ENCODE measurements around the gene GAL3ST3.
"Not testable (repeated sequence)": the region's sequence is repeated elsewhere in the genome, so short reads cannot be mapped to it uniquely, and the experiment has no call there.

Gene GAL3ST3

DNA sequence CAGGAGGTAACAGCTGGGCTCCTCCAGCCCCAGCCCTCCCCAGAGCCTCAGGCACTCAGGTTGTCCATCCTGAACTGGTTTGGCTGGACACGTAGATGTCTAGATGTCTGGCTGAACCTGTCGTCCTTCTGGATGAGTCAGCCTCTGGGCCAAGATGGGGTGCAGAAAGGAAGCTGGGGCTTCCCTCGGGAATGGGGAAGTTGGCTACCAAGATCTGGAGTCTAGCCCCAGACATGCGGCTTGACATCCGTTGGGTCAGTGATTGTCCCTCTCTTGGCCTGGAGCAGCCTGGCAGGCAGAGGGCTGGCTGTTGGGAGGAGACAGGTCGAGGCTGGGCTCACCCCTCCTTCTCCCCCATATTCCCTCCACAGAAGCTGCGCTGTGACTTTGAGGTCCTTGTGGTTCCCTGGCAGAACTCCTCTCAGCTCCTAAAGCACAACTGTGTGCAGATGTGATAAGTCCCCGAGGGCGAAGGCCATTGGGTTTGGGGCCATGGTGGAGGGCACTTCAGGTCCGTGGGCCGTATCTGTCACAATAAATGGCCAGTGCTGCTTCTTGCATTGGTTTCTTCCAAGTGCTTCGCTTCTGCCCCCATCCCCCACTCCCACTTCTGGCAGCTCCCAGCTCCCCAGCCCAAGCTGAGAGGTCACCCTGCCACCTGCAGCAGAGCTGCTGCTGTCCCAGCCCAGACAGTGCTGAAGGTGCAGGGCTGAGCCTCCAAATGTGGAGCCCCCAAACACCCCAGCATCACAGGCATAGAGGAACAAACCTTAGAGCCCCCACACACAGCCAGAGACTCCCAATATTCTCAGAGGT, 35.8 kb downstream of the GAL3ST3 start:
- no peak for DNase-seq (ENCODE audit: low read depth)

GRCh38 chr11:66012371-66012945, 36.5 kb downstream of the GAL3ST3 start:
- no peak for DNase-seq (ENCODE audit: low read depth)

DNA sequence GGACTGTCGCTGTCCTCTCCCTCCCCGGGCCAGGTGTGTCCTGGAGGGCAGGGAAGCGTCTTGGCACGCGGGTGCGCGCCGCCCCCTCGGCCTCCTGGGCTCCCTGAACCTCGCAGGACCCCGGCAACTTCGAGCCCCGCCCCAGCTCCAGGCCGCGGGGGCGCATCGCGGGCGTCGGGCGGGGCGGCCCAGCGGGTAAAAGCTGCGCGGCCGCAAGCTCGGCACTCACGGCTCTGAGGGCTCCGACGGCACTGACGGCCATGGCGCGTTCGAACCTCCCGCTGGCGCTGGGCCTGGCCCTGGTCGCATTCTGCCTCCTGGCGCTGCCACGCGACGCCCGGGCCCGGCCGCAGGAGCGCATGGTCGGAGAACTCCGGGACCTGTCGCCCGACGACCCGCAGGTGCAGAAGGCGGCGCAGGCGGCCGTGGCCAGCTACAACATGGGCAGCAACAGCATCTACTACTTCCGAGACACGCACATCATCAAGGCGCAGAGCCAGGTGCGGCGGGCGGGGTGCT, 37.1 kb downstream of the GAL3ST3 start, which contains the start of gene CST6:
Gene CST6 (plus strand): TSS at position 224 of the 519 bp plus-strand sequence. CDS start 37 bp downstream, at position 261.
- DNase-seq (ENCODE audit: low read depth): no peak

GRCh38 chr11:66011239-66011784, 37.6 kb downstream of the GAL3ST3 start:
- no peak for DNase-seq (ENCODE audit: low read depth)

GRCh38 chr11:66010036-66010435, 38.9 kb downstream of the GAL3ST3 start:
- not testable (repeated sequence) for DNase-seq (ENCODE audit: low read depth)

- DNase-seq (ENCODE audit: low read depth): no peak
These were observed 40.4 kb downstream of the GAL3ST3 start for GRCh38 chr11:66008468-66009101.

DNA sequence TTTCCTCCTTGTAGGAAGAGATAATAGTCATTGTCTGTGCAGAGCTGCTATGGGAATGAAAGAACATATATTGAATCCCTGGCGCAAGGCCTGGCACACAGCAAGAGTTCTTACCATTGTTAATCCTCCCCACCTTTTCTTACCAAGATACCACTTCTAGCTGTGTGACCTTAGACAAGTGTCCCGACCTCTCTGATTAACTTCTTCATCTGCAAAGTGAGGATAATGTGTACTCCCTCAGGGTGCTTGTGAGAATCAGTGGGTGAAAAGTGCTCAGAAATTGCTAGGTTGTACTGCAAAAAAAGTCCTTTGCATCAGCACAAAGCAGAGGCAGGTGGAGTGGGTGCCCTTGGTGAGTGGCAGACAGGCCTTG, 40.9 kb downstream of the GAL3ST3 start:
- no peak for DNase-seq (ENCODE audit: low read depth)

- DNase-seq (ENCODE audit: low read depth): no peak
These were observed 41.7 kb downstream of the GAL3ST3 start for GRCh38 chr11:66007201-66007634.

- DNase-seq (ENCODE audit: low read depth): no peak
These were observed 42.1 kb downstream of the GAL3ST3 start for GRCh38 chr11:66006891-66007176.

GRCh38 chr11:66006134-66006890, 42.6 kb downstream of the GAL3ST3 start:
- no peak for DNase-seq (ENCODE audit: low read depth)

DNA sequence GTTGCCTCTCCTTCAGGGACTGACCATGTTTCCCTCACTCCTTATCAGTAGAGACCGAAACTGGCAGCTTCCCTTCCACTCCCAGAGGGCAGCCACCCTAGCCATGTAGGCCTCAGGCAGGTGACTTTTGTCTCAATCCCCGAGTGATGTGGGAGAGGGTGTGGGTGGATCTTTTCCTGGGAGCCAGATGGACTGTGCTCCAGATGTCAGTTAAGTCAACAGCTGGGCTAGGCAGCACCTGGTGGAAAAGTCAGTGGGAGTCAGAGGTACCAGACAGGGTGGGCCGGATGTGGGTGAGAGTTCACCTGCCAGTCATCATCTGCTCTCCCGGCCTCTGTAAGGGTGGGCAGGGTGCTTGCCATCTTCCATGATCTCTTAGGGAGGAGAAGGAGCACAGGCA, 44.8 kb downstream of the GAL3ST3 start:
- no peak for DNase-seq (ENCODE audit: low read depth)

DNA sequence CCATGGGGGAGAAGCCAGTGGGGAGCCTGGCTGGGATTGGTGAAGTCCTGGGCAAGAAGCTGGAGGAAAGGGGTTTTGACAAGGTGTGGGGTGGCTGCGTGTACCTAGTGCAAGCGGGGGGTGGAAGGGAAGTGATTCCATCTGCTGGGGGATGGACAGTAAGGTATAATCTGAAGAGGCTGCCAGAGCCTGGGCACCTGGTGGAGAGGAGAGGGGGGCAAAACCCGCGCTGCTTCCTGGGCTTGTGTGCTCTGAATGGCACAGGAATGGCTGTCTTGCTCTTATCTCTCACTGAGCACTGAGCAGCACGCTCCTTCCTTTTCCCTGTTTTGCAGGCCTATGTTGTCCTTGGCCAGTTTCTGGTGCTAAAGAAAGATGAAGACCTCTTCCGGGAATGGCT, 45.7 kb downstream of the GAL3ST3 start:
- no peak for DNase-seq (ENCODE audit: low read depth)

DNA sequence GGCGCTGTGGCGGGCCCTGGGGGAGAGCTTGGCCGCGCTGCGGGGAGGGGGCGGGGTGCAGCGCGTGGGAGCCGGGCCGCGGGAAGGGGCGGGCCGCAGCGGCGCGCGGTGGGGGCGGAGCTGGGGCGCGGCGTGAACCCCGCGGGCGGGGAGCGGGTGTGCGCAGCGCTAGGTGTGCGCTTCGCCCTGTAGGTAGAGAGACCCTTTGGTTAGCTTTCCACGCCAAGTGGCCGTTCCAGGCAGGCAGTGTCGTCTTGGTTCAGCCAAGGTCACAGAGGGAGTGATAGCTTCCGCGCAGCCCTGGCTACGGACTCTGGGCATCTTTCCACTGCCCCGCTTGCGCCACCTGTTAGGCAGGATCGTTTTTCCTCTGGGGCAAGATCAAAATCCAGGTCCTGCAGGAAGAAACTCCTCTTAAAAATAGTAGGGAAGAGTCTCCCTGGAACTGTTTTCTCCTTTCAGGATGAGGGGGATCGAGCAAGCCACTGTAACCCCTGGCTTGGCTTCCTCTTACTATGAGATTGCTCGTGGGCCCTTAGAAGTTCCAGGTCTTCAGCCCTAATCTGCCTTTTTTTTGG, 46.2 kb downstream of the GAL3ST3 start:
- no peak for DNase-seq (ENCODE audit: low read depth)

DNA sequence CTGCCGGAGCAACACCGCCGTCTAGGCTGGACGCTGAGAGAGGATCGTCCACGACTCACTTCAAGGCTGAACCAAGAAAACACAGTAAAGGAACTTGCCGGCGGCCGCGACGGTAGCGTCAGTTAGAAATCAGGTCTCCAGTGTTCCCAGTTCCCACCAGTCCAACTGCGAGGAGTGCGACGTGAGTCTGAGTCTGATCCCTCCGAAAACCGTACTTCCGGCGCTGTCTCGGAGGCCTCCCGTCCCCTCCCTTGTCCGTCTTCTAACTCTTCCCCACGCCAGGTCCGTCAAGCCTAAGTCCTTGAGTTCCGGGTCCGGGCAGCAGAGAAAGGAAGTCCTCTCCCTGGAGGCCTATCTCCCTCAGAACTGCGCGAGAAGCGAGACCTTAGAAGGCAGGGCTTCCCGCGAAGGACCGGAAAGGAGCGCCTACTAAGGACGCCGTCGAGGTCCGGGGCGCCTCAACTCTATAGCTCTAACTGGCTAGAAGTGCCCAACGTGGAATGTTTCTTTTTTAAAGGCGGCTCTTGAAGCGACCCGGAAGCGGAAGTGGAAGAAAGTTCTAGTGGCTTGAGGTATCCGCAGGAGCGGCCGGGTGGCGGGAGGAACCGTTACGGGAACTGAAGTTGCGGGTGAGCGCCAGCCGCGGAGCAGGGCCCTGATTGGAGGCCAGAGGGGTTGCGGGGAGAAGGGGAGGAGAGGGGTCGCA, 46.9 kb downstream of the GAL3ST3 start, which contains the start of the genes BANF1 and EIF1AD:
Gene BANF1 (plus strand): TSS at position 562 of the 706 bp plus-strand sequence. CDS start 748 bp downstream, outside the sequence.
Gene EIF1AD (minus strand): TSS at position 216 of the 706 bp plus-strand sequence. CDS start 1,768 bp downstream, outside the sequence.
- DNase-seq (ENCODE audit: low read depth): peak; percentile 69

DNA sequence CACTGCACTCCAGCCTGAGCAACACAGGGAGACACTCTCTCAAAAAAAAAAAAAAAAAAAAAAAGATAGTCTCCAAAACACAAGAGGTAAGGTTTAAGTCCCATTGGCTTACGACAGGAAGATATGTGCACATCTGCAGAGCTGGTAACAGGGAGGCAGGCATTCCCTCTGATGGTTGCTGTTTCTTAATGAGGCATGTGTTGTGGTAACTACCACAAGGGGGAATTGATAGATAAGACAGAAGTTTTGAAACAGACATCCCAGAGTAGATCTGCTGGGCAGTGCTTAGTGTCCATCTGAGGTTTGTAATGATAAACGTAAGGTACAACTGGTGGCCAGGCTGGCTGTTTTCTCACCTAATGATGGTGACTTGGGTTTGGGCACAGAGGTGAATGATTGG, 51.7 kb downstream of the GAL3ST3 start:
- no peak for DNase-seq (ENCODE audit: low read depth)

DNA sequence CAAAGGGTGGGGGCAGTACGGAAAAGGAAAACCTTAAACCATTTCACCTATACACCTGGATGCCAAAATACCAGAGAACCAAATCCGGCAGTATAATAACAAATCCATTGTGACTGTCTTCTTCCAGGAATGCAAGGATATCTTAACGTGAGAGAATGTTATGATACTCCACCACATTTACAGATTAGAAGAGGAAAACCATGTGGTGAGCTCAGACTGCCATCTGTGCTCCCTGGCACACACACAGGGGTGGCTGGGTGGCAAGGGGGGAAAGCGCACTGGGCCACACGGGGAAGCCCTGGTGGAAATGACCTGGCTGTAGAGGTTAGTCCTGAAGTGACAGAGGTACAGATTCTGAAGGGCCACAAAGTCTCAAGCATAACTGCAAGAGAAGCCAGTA, 56.9 kb downstream of the GAL3ST3 start:
- no peak for DNase-seq (ENCODE audit: low read depth)

Measured in stimulated activated CD8-positive, alpha-beta memory T cell treated with anti-CD3 and anti-CD28 coated beads, Interleukin-15, amount 100 ng/mL, for 24 hours (primary cell).